CD14-positive monocyte (primary cell): ENCODE results near the gene TMEM45A. TPM values are rescaled to one million over a fixed set of nuclear protein-coding genes. Genes with fewer than 3 reads are reported as not detected.

Source experiments
- DNase-seq, 3 donors: peaks; one replicate each; pipeline ENCODE4 v3.0.0-alpha.2; 2011 to 2022
- H2AFZ ChIP-seq: 2 replicates; pipeline ENCODE4 v1.6.0; 2012; ENCODE audit warnings: mild to moderate bottlenecking, low read depth, low read length, inconsistent platforms; ENCODE audit not compliant: insufficient read depth, poor library complexity, severe bottlenecking
- H3K27ac ChIP-seq, 2 donors: 1 replicate in 1 of 2; 2 replicates in 1 of 2; pipeline ENCODE4 v1.5.1; 2012 to 2013; ENCODE audit warnings: low read length in 2 of 2, control low read depth in 1 of 2, inconsistent platforms in 1 of 2, low read depth in 1 of 2, mild to moderate bottlenecking in 1 of 2
- H3K27me3 ChIP-seq, 2 donors: one replicate each; pipeline versions ENCODE4 v1.6.0 to v1.6.1; 2011 to 2013; ENCODE audit warnings: low read length in 2 of 2; ENCODE audit not compliant: control insufficient read depth in 2 of 2, insufficient read depth in 2 of 2
- H3K36me3 ChIP-seq, 2 donors: replicated peaks in 1 of 2; 1 replicate in 1 of 2; 2 replicates in 1 of 2; pipeline versions ENCODE4 v1.5.1 to v1.6.1; 2012 to 2013; ENCODE audit warnings: low read length in 2 of 2, control low read depth in 1 of 2, inconsistent platforms in 1 of 2, mild to moderate bottlenecking in 1 of 2; ENCODE audit not compliant: insufficient read depth in 2 of 2, control insufficient read depth in 1 of 2
- H3K4me1 ChIP-seq, 2 donors: 1 replicate in 1 of 2; 2 replicates in 1 of 2; pipeline versions ENCODE4 v1.5.1 to v1.6.1; 2012 to 2013; ENCODE audit warnings: low read length in 2 of 2, control low read depth in 1 of 2, inconsistent platforms in 1 of 2, mild to moderate bottlenecking in 1 of 2, moderate library complexity in 1 of 2; ENCODE audit not compliant: insufficient read depth in 2 of 2, control insufficient read depth in 1 of 2
- H3K4me2 ChIP-seq: replicated peaks from 2 replicates; pipeline ENCODE3; 2012; ENCODE audit warnings: low read length, moderate library complexity, mild to moderate bottlenecking; ENCODE audit not compliant: poor library complexity, severe bottlenecking; ENCODE audit errors: extremely low read depth
- H3K4me3 ChIP-seq, 3 experiments: fragments of 200-600 bp in 1 of 3; sonication (generic) in 1 of 3; replicated peaks in 1 of 3; 1 replicate in 2 of 3; 2 replicates in 1 of 3; pipeline ENCODE4 v1.5.1; 2011 to 2013; ENCODE audit warnings: low read length in 3 of 3, mild to moderate bottlenecking in 3 of 3, control low read depth in 2 of 3, low read depth in 2 of 3, inconsistent platforms in 1 of 3, moderate library complexity in 1 of 3
- H3K79me2 ChIP-seq: 2 replicates; pipeline ENCODE4 v1.6.0; 2012; ENCODE audit warnings: mild to moderate bottlenecking, control low read depth, inconsistent platforms, low read length, moderate library complexity; ENCODE audit not compliant: insufficient read depth
- H3K9ac ChIP-seq: 2 replicates; pipeline ENCODE4 v1.6.0; 2017; ENCODE audit warnings: low read length, mild to moderate bottlenecking; ENCODE audit not compliant: insufficient read depth, poor library complexity, severe bottlenecking
- H3K9me3 ChIP-seq, 2 donors: replicated peaks in 1 of 2; 1 replicate in 1 of 2; 2 replicates in 1 of 2; pipeline versions ENCODE4 v1.5.1 to v1.6.1; 2012 to 2013; ENCODE audit warnings: low read length in 2 of 2, control low read depth in 1 of 2; ENCODE audit not compliant: control insufficient read depth in 1 of 2, insufficient read depth in 1 of 2
- H4K20me1 ChIP-seq: 2 replicates; pipeline ENCODE4 v1.6.0; 2012; ENCODE audit warnings: mild to moderate bottlenecking, low read length, control low read depth, moderate library complexity; ENCODE audit not compliant: insufficient read depth
- H3K27ac Mint-ChIP-seq, 7 donors: one replicate each; pipeline ENCODE4 v1.8.0; 2020; ENCODE audit warnings: mild to moderate bottlenecking in 7 of 7, mixed read lengths in 7 of 7, moderate library complexity in 6 of 7, inconsistent platforms in 2 of 7
- H3K27me3 Mint-ChIP-seq, 3 donors: one replicate each; pipeline ENCODE4 v1.8.0; 2021 to 2022; ENCODE audit warnings: low read depth in 3 of 3, mild to moderate bottlenecking in 3 of 3, mixed read lengths in 3 of 3, moderate library complexity in 3 of 3, inconsistent platforms in 1 of 3
- H3K36me3 Mint-ChIP-seq, 2 donors: one replicate each; pipeline ENCODE4 v1.8.0; 2020; ENCODE audit warnings: mixed read lengths in 2 of 2, inconsistent platforms in 1 of 2, mild to moderate bottlenecking in 1 of 2
- H3K4me1 Mint-ChIP-seq: one replicate; pipeline ENCODE4 v1.8.0; 2020; ENCODE audit warnings: mild to moderate bottlenecking, mixed read lengths
- H3K4me3 Mint-ChIP-seq, 2 donors: one replicate each; pipeline ENCODE4 v1.8.0; 2020; ENCODE audit warnings: mild to moderate bottlenecking in 2 of 2, mixed read lengths in 2 of 2, moderate library complexity in 1 of 2
- H3K9me3 Mint-ChIP-seq, 7 donors: one replicate each; pipeline ENCODE4 v1.8.0; 2020 to 2022; ENCODE audit warnings: mixed read lengths in 7 of 7, mild to moderate bottlenecking in 6 of 7, moderate library complexity in 6 of 7, inconsistent platforms in 2 of 7
- CTCF ChIP-seq: fragments of 200-600 bp; IDR thresholded peaks from one replicate; pipeline ENCODE4 v1.8.0; 2022; ENCODE audit warnings: antibody characterized with exemption, mild to moderate bottlenecking
- WGBS: methylation state at CpG from one replicate; pipeline ENCODE4 v1.1.5; 2013; ENCODE audit warnings: missing lambda C conversion rate; ENCODE audit not compliant: insufficient coverage; 5-methylcytosine and 5-hydroxymethylcytosine counted together
- intact Hi-C, 2 donors: fragments of 100-400 bp; cut with micrococcal nuclease; formaldehyde crosslinking; loops; one replicate each; pipeline versions ENCODE4 v1.15.0 to v1.15.1; 2023
- polyA plus RNA-seq, 3 donors: library from polyadenylated mRNA; depleted of rRNA in 1 of 3; unstranded in 2 of 3; stranded (reverse) in 1 of 3; fragments of 300-500 nt in 2 of 3; fragments of >200 nt in 1 of 3; fragmentation: Illumina TruSeq in 2 of 3; gene quantifications; 1 replicate in 2 of 3; 2 replicates in 1 of 3; pipeline ENCODE4 v1.2.3, GENCODE V29; 2012 to 2021

The TMEM45A gene
- polyA plus RNA-seq, 3 donors, result 0.03 to 1.5 (median 0.97) TPM

- H3K27ac ChIP-seq, result no peak overlapping the region
- H3K27ac Mint-ChIP-seq, result no peak overlapping the region
- H3K9me3 ChIP-seq, result no peaks in the 10 kb centered on the region
- H3K4me1 Mint-ChIP-seq, result peaks cover 3% of the 10 kb centered on the region
- H3K4me3 ChIP-seq, result no peak overlapping the region
- no peaks in the 10 kb centered on the region for H4K20me1 ChIP-seq
- no peak overlapping the region for H3K4me3 Mint-ChIP-seq
- H3K4me1 ChIP-seq, result no peaks in the 10 kb centered on the region
- no peaks in the 10 kb centered on the region for H3K36me3 ChIP-seq
- H3K79me2 ChIP-seq, result no peaks in the 10 kb centered on the region
- no peak for TF ChIP-seq CTCF
- no peak for DNase-seq
- intact Hi-C loops, result no loop called here
- H3K9ac ChIP-seq, result no peak overlapping the region
- H3K9me3 Mint-ChIP-seq, result no peaks in the 10 kb centered on the region
- H3K27me3 ChIP-seq, result no peaks in the 10 kb centered on the region
- H3K4me2 ChIP-seq, result no peak overlapping the region
- no peaks in the 10 kb centered on the region for H3K36me3 Mint-ChIP-seq
- peaks cover 3 to 4% (median 3%) of the 10 kb centered on the region in 3 donors for H3K27me3 Mint-ChIP-seq
- no peak overlapping the region for H2AFZ ChIP-seq
- WGBS, result no CpG with 5 or more reads among the region's 2 CpGs
Measured at GRCh38 chr3:100609963-100610362, 117.5 kb downstream of the TMEM45A start.

DNA sequence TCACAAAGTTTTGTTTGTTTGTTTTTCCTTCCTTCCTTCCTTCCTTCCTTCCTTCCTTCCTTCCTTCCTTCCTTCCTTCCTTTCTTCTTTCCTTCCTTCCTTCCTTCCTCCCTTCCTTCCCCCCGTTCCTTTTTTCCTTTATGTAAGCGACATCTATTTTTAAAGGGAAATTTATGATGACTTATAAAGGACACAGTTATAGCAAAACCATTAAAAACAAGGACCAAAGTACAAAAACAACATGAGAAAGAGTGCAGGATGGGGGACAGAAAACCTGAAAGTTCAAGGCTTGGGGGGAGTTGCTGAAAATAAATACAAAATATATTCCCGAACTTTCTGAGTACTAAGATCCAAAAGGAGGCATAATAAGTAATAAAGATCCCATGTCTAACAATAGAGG is 118.8 kb downstream of the TMEM45A start:
- H3K36me3 Mint-ChIP-seq, result no peaks in the 10 kb centered on the region
- H3K4me2 ChIP-seq, result no peak overlapping the region
- no CpG with 5 or more reads among the region's 3 CpGs for WGBS
- no peaks in the 10 kb centered on the region for H3K36me3 ChIP-seq
- no peak for TF ChIP-seq CTCF
- H3K9me3 Mint-ChIP-seq, result no peaks in the 10 kb centered on the region
- H3K4me1 ChIP-seq, result no peaks in the 10 kb centered on the region
- intact Hi-C loops, result no loop called here
- H3K9ac ChIP-seq, result no peak overlapping the region
- no peaks in the 10 kb centered on the region for H3K79me2 ChIP-seq
- H3K9me3 ChIP-seq, result no peaks in the 10 kb centered on the region
- peaks cover 3% of the 10 kb centered on the region for H3K4me1 Mint-ChIP-seq
- no peaks in the 10 kb centered on the region for H4K20me1 ChIP-seq
- no peak overlapping the region for H2AFZ ChIP-seq
- H3K27ac ChIP-seq, result no peak overlapping the region
- no peak overlapping the region for H3K4me3 ChIP-seq
- H3K27me3 Mint-ChIP-seq, result peaks cover 0 to 3% (median 2%) of the 10 kb centered on the region in 3 donors
- H3K4me3 Mint-ChIP-seq, result no peak overlapping the region
- H3K27ac Mint-ChIP-seq, result no peak overlapping the region
- no peaks in the 10 kb centered on the region for H3K27me3 ChIP-seq
- no peak for DNase-seq
